Vagina (tissue), 2 donors: ENCODE data around the gene ZNF549.

ENCODE experiments used
- CTCF ChIP-seq, 3 experiments: fragments of 450-650 bp in 2 of 3; fragments of 200-600 bp in 1 of 3; sonication (generic) in 1 of 3; IDR thresholded peaks; one replicate each; pipeline ENCODE4 v1.5.1; 2017 to 2019; ENCODE audit warnings: antibody characterized with exemption in 3 of 3, mild to moderate bottlenecking in 2 of 3, moderate library complexity in 2 of 3
- POLR2A ChIP-seq, 2 donors: fragments of 450-650 bp; IDR thresholded peaks; one replicate each; pipeline ENCODE4 v1.6.1; 2017; ENCODE audit warnings: antibody characterized with exemption in 2 of 2, mild to moderate bottlenecking in 2 of 2, moderate library complexity in 2 of 2
- POLR2AphosphoS5 ChIP-seq, 2 donors: sonication (generic); formaldehyde crosslinking; IDR thresholded peaks; one replicate each; pipeline ENCODE4 v1.9.0; 2017; ENCODE audit warnings: antibody characterized with exemption in 2 of 2, mild to moderate bottlenecking in 2 of 2, low read depth in 1 of 2; ENCODE audit not compliant: insufficient read depth in 1 of 2

GRCh38 chr19:57583521-57584416 is 56.6 kb downstream of the ZNF549 start, which contains the start of gene ZIK1:
- no peak for TF ChIP-seq CTCF (IDR thresholded peaks at IDR 0.05)
- TF ChIP-seq POLR2AphosphoS5 (IDR thresholded peaks at IDR 0.05; ENCODE audit: insufficient read depth in 1 of 2, low read depth in 1 of 2) = peak; percentile 56 to 82
- TF ChIP-seq POLR2A (IDR thresholded peaks at IDR 0.05) = no peak
